Measurements from ENCODE around the gene ANKRD13C.

The ANKRD13C gene

GRCh38 chr1:70284366-70284765 is 70.2 kb downstream of the ANKRD13C start:
- TF ChIP-seq MEIS1 (CRISPR knock-in tag; IDR thresholded peaks at IDR 0.05; ENCODE audit: borderline replicate concordance) (no peak), ZNF2 (tag by site-specific recombination; IDR thresholded peaks at IDR 0.05) (no peak), ZFP37 (tag by site-specific recombination; IDR thresholded peaks at IDR 0.05) (no peak)
- CTCF ChIA-PET, result no interaction called here
- POLR2A ChIA-PET, result interaction anchor here (0.8 kb wide), 1 partner anchor 127 kb away, joined by 10 read pairs; the partner anchor contains the start of gene CTH
- Histone ChIP-seq H3K27ac (ENCODE audit: extremely low read depth, low read depth, low read length) (no peak overlapping the region), H3K4me3 (ENCODE audit: low read depth, low read length) (no peak overlapping the region), H3K36me3 (ENCODE audit: control insufficient read depth in 2 of 2, insufficient read depth in 1 of 2, low read length in 2 of 2) (peaks cover 0 to 6% of the 10 kb centered on the region in 2 experiments; a peak in 2 of 3 replicates), H3K4me1 (ENCODE audit: control insufficient read depth, insufficient read depth, low read length) (no peaks in the 10 kb centered on the region), H3K9me3 (ENCODE audit: control insufficient read depth, insufficient read depth, low read depth, low read length) (no peaks in the 10 kb centered on the region)

GRCh38 chr1:70278710-70279109 is 75.8 kb downstream of the ANKRD13C start:
- Histone ChIP-seq H3K4me3 (ENCODE audit: low read depth, low read length) (no peak overlapping the region), H3K9me3 (ENCODE audit: control insufficient read depth, insufficient read depth, low read depth, low read length) (no peaks in the 10 kb centered on the region), H3K27ac (ENCODE audit: extremely low read depth, low read depth, low read length) (no peak overlapping the region), H3K36me3 (ENCODE audit: control insufficient read depth in 2 of 2, insufficient read depth in 1 of 2, low read length in 2 of 2) (peaks cover 9 to 18% of the 10 kb centered on the region in 2 experiments), H3K4me1 (ENCODE audit: control insufficient read depth, insufficient read depth, low read length) (no peaks in the 10 kb centered on the region)
- POLR2A ChIA-PET, result interaction anchor here (0.8 kb wide), 1 partner anchor 162 kb away, joined by 5 read pairs; no protein-coding TSS in a partner anchor
- TF ChIP-seq ZNF514 (tag by site-specific recombination; IDR thresholded peaks at IDR 0.05) (no peak), ZNF18 (tag by site-specific recombination; IDR thresholded peaks at IDR 0.05) (no peak), ZNF560 (tag by site-specific recombination; IDR thresholded peaks at IDR 0.05; ENCODE audit: borderline replicate concordance) (no peak), ZNF624 (tag by site-specific recombination; IDR thresholded peaks at IDR 0.05) (no peak), ZNF292 (tag by site-specific recombination; IDR thresholded peaks at IDR 0.05; ENCODE audit: borderline replicate concordance, low read depth) (no peak), ZNF544 (tag by site-specific recombination; IDR thresholded peaks at IDR 0.05) (no peak), ZNF555 (tag by site-specific recombination; conservative IDR thresholded peaks at IDR 0.05) (no peak), ZNF350 (tag by site-specific recombination; IDR thresholded peaks at IDR 0.05) (no peak), ZNF670 (tag by site-specific recombination; IDR thresholded peaks at IDR 0.05; ENCODE audit: low read depth) (no peak), BCL6B (tag by site-specific recombination; IDR thresholded peaks at IDR 0.05) (no peak), ZSCAN5A (tag by site-specific recombination; IDR thresholded peaks at IDR 0.05) (no peak)
- CTCF ChIA-PET, result interaction anchor here (0.6 kb wide), 1 partner anchor 9 kb away, joined by 3 read pairs; no protein-coding TSS in a partner anchor

- Histone ChIP-seq H3K9me3 (ENCODE audit: control insufficient read depth, insufficient read depth, low read depth, low read length) (no peaks in the 10 kb centered on the region), H3K4me1 (ENCODE audit: control insufficient read depth, insufficient read depth, low read length) (no peaks in the 10 kb centered on the region), H3K4me3 (ENCODE audit: low read depth, low read length) (no peak overlapping the region), H3K27ac (ENCODE audit: extremely low read depth, low read depth, low read length) (no peak overlapping the region), H3K36me3 (ENCODE audit: control insufficient read depth in 2 of 2, insufficient read depth in 1 of 2, low read length in 2 of 2) (peaks cover 9 to 24% of the 10 kb centered on the region in 2 experiments)
- no peak for TF ChIP-seq ZNF558 (tag by site-specific recombination; IDR thresholded peaks at IDR 0.05)
- no peak for TF ChIP-seq ZNF174 (tag by site-specific recombination; IDR thresholded peaks at IDR 0.05)
- TF ChIP-seq ZNF768 (tag by site-specific recombination; IDR thresholded peaks at IDR 0.05), result no peak
- TF ChIP-seq ZNF571 (tag by site-specific recombination; IDR thresholded peaks at IDR 0.05), result no peak
- no peak for TF ChIP-seq ZNF629 (tag by site-specific recombination; IDR thresholded peaks at IDR 0.05)
- TF ChIP-seq ZNF555 (tag by site-specific recombination; conservative IDR thresholded peaks at IDR 0.05), result no peak
- TF ChIP-seq MEIS1 (CRISPR knock-in tag; IDR thresholded peaks at IDR 0.05; ENCODE audit: borderline replicate concordance), result no peak
- TF ChIP-seq ZNF585B (tag by site-specific recombination; IDR thresholded peaks at IDR 0.05), result no peak
- TF ChIP-seq ZNF510 (tag by site-specific recombination; IDR thresholded peaks at IDR 0.05; ENCODE audit: insufficient replicate concordance), result no peak
- no peak for TF ChIP-seq ZNF76 (tag by site-specific recombination; IDR thresholded peaks at IDR 0.05; ENCODE audit: borderline replicate concordance, low read depth)
- TF ChIP-seq ZSCAN18 (tag by site-specific recombination; IDR thresholded peaks at IDR 0.05), result no peak
- TF ChIP-seq ZNF184 (tag by site-specific recombination; IDR thresholded peaks at IDR 0.05), result no peak
- TF ChIP-seq ZNF830 (tag by site-specific recombination; IDR thresholded peaks at IDR 0.05; ENCODE audit: low read depth), result no peak
- TF ChIP-seq ZNF433 (tag by site-specific recombination; IDR thresholded peaks at IDR 0.05; ENCODE audit: low read depth), result no peak
- ChIA-PET CTCF (interaction anchor here (0.6 kb wide), 1 partner anchor 703 kb away, joined by 3 read pairs; no protein-coding TSS in a partner anchor), POLR2A (interaction anchor here (0.7 kb wide), 1 partner anchor 70 kb away, joined by 3 read pairs; no protein-coding TSS in a partner anchor)
Observed at GRCh38 chr1:70277875-70278274, 76.6 kb downstream of the ANKRD13C start.
